Activated CD4-positive, alpha-beta T cell treated with anti-CD3 and anti-CD28 coated beads for 36 hours (primary cell): ENCODE data around the gene CSRNP2. TPM values are rescaled to one million over a fixed set of nuclear protein-coding genes. Genes with fewer than 3 reads are reported as not detected.
A peak's percentile ranks its signal among the peaks of the same experiment; 100 is the strongest.

Experiments used
- ATAC-seq: fragments of 200-7000 bp; cut with Tn5 transposase; one replicate; pipeline ENCODE4 v1.10.0; 2021; ENCODE audit warnings: mild to moderate bottlenecking, moderate library complexity
- CTCF ChIA-PET: fragments of 350-600 bp; sonication (Branson Sonifier 250); formaldehyde crosslinking; loops from one replicate; lab custom pipeline; 2021; ENCODE audit warnings: antibody characterized with exemption; lab: Charles Lee
- POLR2A ChIA-PET: fragments of 350-600 bp; sonication (Branson Sonifier 250); formaldehyde crosslinking; loops from one replicate; lab custom pipeline; 2021; ENCODE audit warnings: antibody characterized with exemption, inconsistent platforms; lab: Charles Lee
- DNase-seq: peaks from one replicate; pipeline ENCODE4 v3.0.0-alpha.2; 2020
- H3K27ac Mint-ChIP-seq: one replicate; pipeline ENCODE4 v1.8.0; 2021; ENCODE audit warnings: mixed read lengths
- H3K27me3 Mint-ChIP-seq: one replicate; pipeline ENCODE4 v1.8.0; 2021; ENCODE audit warnings: mixed read lengths
- H3K36me3 Mint-ChIP-seq: one replicate; pipeline ENCODE4 v1.8.0; 2021; ENCODE audit warnings: low read depth, mixed read lengths
- H3K4me1 Mint-ChIP-seq: one replicate; pipeline ENCODE4 v1.8.0; 2021; ENCODE audit warnings: mixed read lengths
- H3K4me3 Mint-ChIP-seq: one replicate; pipeline ENCODE4 v1.8.0; 2021; ENCODE audit warnings: mild to moderate bottlenecking, moderate library complexity, mixed read lengths
- H3K9me3 Mint-ChIP-seq: one replicate; pipeline ENCODE4 v1.8.0; 2021; ENCODE audit warnings: low read depth, mixed read lengths
- intact Hi-C, 2 experiments: fragments of 100-400 bp; cut with DNase I in 1 of 2; cut with micrococcal nuclease in 1 of 2; formaldehyde crosslinking; loops; one replicate each; pipeline versions ENCODE4 v1.14.2 to v1.15.1; 2022 to 2024; cut with DNase I, micrococcal nuclease
- total RNA-seq, 2 experiments: library from RNA; stranded (reverse); gene quantifications; one replicate each; pipeline ENCODE4 v1.2.3, GENCODE V29; 2021

The CSRNP2 gene, protein sequence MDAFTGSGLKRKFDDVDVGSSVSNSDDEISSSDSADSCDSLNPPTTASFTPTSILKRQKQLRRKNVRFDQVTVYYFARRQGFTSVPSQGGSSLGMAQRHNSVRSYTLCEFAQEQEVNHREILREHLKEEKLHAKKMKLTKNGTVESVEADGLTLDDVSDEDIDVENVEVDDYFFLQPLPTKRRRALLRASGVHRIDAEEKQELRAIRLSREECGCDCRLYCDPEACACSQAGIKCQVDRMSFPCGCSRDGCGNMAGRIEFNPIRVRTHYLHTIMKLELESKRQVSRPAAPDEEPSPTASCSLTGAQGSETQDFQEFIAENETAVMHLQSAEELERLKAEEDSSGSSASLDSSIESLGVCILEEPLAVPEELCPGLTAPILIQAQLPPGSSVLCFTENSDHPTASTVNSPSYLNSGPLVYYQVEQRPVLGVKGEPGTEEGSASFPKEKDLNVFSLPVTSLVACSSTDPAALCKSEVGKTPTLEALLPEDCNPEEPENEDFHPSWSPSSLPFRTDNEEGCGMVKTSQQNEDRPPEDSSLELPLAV
- total RNA-seq, result 10 to 100 TPM; 12.8 to 13.6 TPM

DNA sequence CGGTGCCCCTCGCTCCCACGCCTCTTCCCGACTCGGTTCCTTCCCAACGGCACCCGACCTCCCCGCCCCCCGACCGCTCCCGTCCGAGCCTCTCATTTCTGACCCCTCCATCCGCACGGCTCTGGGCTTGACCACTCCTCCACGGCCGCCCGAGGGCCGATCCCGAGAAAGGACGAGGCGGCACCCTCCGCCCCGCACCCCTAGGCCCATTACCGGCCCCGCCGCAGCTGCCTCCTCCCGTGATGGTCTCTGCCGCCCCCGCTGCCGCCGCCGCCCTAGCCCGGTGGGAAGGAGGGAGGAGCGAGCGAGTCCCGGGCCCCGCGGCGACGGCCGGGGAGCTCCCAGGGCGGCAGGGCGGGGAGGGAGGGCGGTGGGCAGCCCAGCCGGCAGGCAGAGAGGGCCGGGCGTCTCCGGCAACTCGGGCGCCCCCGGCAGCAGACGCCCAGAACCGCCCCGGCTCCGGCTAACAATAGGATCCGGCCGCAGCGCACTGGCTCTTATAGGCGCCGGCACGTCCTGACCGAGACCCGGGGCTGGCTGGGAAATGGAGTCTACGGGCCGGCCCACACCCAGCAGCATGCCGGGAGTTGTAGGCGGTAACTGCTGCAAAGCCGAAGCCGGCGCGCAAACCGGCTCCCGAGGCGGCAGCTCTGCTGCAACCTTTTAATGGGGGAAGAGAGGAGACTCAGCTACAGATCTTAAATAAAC lies at the start of gene CSRNP2:
TSS of gene CSRNP2 (minus strand) at position 471 of the 708 bp plus-strand sequence. CDS start 7,035 bp downstream, outside the sequence.
- Mint-ChIP-seq H3K4me1 (peaks cover 46% of the 10 kb centered on the region), H3K4me3 (peak within 1 kb of the TSS; percentile 95), H3K36me3 (peaks cover 15% of the 10 kb centered on the region), H3K9me3 (no peaks in the 10 kb centered on the region), H3K27ac (peak within 1 kb of the TSS; percentile 86), H3K27me3 (no peaks in the 10 kb centered on the region)
- POLR2A ChIA-PET, result interaction anchor here (0.6 to 2.4 kb wide), 10 partner anchors 9 to 937 kb away, joined by 3 to 7 read pairs (median 4); partner anchors contain the start of genes DAZAP2 and SLC11A2
- CTCF ChIA-PET, result interaction anchor here (0.6 to 1.4 kb wide), 7 partner anchors 11 to 1760 kb away, joined by 3 to 7 read pairs (median 3); partner anchors contain the start of genes POU6F1 and TROAP
- ATAC-seq, result peak; percentile 99
- intact Hi-C loops, result loop anchor here (1.0 to 2.0 kb wide), 10 partner anchors 35 to 683 kb away; partner anchors contain the start of genes DAZAP2 (in 2 of the 2), LETMD1 (in 2 of the 2), SLC11A2 (in 2 of the 2) and TFCP2 (in 2 of the 2)
- DNase-seq, result peak; percentile 97

DNA sequence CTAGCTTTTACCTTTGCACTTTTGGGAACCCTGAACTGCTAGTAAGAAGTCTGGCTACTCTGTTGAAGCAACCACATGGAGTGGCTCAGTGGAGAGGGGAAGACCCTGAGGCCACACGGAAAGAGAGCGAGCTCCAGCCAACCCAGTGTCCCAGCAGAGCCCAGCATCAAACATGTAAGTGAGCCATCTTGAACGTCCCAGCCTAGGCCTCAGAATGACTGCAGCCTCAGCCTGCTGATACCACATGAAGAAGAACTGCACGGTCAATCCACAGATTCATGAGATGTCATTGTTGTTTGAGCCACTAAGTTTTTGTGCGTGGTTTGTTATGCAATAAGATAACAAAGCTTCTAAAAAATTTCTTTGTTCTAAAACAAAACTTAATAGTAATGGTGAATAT lies 49.3 kb upstream of the CSRNP2 start:
- DNase-seq (no peak), ATAC-seq (no peak)
- Mint-ChIP-seq H3K27me3 (no peaks in the 10 kb centered on the region), H3K9me3 (no peaks in the 10 kb centered on the region), H3K27ac (no peak overlapping the region), H3K4me3 (no peak overlapping the region), H3K36me3 (peaks cover 3% of the 10 kb centered on the region), H3K4me1 (peaks cover 8% of the 10 kb centered on the region)
- intact Hi-C loops, result no loop called here
- CTCF ChIA-PET, result interaction anchor here (0.6 kb wide), 2 partner anchors 125 to 458 kb away, joined by 3 read pairs; no protein-coding TSS in a partner anchor
- POLR2A ChIA-PET, result no interaction called here

DNA sequence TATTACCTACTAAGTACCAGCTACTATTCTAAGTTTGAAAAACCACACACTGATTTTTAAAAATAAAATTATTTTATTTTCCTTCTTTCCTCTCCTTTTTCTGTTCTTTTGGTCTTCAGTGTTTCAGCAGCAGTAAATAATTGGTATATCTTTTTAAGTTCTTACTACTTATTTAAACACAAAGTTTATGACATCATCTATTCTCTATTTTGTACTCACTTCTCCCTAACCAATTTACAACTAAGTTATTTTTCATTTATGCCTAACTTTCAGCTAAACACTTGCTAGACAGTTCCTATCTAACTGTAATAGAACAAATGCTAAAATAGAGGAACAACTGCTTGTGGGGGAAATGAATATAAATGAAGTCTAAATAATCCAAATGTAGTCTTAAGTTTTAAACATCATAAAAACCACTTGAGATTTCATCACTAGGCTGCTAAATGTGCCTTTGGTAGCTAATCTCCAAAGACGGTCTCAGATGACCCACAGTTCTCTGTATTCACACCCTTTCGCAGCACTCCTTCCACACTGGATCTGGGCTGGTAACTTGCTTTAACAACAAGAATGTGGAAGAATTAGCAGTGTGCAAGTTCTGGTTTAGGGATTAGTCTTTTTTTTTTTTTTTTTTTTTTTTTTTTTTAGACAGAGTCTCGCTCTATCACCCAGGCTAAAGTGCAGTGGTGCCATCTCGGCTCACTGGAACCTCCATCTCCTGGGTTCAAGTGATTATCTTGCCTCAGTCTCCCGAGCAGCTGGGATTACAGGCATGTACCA lies 48.5 kb upstream of the CSRNP2 start:
- no peak overlapping the region for H3K27ac Mint-ChIP-seq
- peaks cover 3% of the 10 kb centered on the region for H3K36me3 Mint-ChIP-seq
- H3K27me3 Mint-ChIP-seq, result no peaks in the 10 kb centered on the region
- ChIA-PET CTCF (interaction anchor here (0.6 kb wide), 2 partner anchors 124 to 458 kb away, joined by 3 read pairs; no protein-coding TSS in a partner anchor), POLR2A (interaction anchor here (0.6 kb wide), 2 partner anchors 45 to 101 kb away, joined by 5 to 15 read pairs; no protein-coding TSS in a partner anchor)
- ATAC-seq, result no peak
- peaks cover 11% of the 10 kb centered on the region for H3K4me1 Mint-ChIP-seq
- H3K4me3 Mint-ChIP-seq, result no peak overlapping the region
- DNase-seq, result no peak
- intact Hi-C loops, result no loop called here
- H3K9me3 Mint-ChIP-seq, result no peaks in the 10 kb centered on the region

DNA sequence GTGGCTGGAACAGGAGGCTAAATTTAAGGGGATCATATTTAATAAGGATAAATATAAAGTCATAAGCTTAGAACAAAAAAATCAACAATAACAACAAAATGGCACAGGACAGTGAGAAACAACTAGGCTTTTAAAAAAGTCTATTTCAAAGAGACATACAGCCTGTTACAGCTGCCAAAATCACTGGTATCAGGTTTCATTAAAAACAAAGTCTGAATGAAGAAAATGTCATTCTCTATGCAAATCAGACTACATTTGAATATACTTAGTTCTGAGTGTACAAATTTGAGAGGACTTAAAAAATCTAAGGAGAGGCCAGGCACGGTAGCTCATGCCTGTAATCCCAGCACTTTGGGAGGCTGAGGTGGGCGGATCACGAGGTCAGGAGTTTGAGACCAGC lies 45.5 kb upstream of the CSRNP2 start:
- CTCF ChIA-PET, result interaction anchor here (0.6 to 0.9 kb wide), 2 partner anchors 117 to 212 kb away, joined by 3 read pairs; no protein-coding TSS in a partner anchor
- H3K27ac Mint-ChIP-seq, result no peak overlapping the region
- ATAC-seq, result no peak
- no peak for DNase-seq
- no peaks in the 10 kb centered on the region for H3K27me3 Mint-ChIP-seq
- no peak overlapping the region for H3K4me3 Mint-ChIP-seq
- intact Hi-C loops, result no loop called here
- POLR2A ChIA-PET, result no interaction called here
- H3K4me1 Mint-ChIP-seq, result peaks cover 10% of the 10 kb centered on the region
- no peaks in the 10 kb centered on the region for H3K9me3 Mint-ChIP-seq
- H3K36me3 Mint-ChIP-seq, result peaks cover 9% of the 10 kb centered on the region

DNA sequence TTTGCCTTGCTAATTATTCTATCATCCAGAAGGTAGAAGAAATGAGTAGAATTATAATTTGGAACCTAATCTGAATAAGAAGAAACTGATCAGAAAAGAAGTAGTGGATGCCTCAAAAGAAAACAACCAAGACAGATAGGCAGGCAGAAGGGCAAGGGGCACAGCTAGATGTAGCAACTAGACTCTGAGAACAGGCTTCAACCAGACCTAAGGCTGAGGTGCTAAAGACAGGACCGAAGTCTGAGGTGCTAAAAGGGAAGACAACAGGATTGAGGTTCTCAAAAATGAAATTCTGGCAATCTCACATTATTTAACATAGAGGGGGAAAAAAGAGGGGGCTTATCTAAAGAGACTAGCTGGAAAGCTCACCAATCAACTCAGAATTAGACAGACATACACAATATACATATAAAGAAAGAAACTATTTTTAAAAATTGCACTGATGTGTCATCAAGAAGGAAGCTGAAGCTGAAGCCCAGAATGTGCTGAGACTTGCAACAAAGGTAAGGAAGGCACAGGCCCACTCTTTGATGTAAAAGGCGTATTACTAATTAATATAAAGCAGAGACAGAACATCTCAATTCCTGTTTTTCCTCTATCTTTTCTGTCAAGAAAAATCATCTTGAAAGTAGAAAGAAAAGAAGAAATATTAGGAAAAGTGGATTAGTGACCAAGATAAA lies 43.8 kb upstream of the CSRNP2 start:
- H3K27me3 Mint-ChIP-seq, result no peaks in the 10 kb centered on the region
- POLR2A ChIA-PET, result no interaction called here
- CTCF ChIA-PET, result interaction anchor here (0.9 to 1.2 kb wide), 2 partner anchors 75 to 214 kb away, joined by 3 to 5 read pairs; no protein-coding TSS in a partner anchor

DNA sequence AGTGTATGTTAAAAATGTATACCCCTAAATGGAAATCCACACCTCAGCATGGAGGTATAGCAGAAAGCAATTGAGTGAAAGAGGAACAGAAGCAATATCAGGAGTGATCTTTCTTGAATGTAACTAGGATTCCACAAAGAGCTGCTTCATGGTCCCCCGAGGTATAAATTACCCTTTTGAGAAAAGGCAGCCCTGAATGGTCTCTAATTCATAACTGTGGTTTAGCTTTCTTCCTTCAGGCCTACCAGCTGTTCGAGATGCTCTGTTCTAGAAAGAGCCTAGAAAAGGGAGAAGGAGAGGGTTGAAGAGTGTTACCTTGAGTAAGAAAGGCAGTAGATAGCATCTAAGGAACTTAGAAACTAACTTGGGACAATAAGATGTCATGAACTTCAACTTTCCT lies 42.9 kb upstream of the CSRNP2 start:
- H3K27me3 Mint-ChIP-seq, result no peaks in the 10 kb centered on the region
- POLR2A ChIA-PET, result no interaction called here
- DNase-seq (no peak), ATAC-seq (no peak)
- intact Hi-C loops, result no loop called here
- no peak overlapping the region for H3K4me3 Mint-ChIP-seq
- no peak overlapping the region for H3K27ac Mint-ChIP-seq
- H3K36me3 Mint-ChIP-seq, result peaks cover 7% of the 10 kb centered on the region
- H3K4me1 Mint-ChIP-seq, result peaks cover 4% of the 10 kb centered on the region
- no peaks in the 10 kb centered on the region for H3K9me3 Mint-ChIP-seq
- CTCF ChIA-PET, result interaction anchor here (0.5 to 1.2 kb wide), 4 partner anchors 75 to 361 kb away, joined by 3 to 5 read pairs (median 3); no protein-coding TSS in a partner anchor

More for the DNA sequence above, 43.8 kb upstream of the CSRNP2 start:
- Mint-ChIP-seq H3K27ac (no peak overlapping the region), H3K4me3 (no peak overlapping the region), H3K36me3 (peaks cover 7% of the 10 kb centered on the region), H3K9me3 (no peaks in the 10 kb centered on the region), H3K4me1 (peaks cover 9% of the 10 kb centered on the region)
- DNase-seq, result no peak
- intact Hi-C loops, result no loop called here
- no peak for ATAC-seq

DNA sequence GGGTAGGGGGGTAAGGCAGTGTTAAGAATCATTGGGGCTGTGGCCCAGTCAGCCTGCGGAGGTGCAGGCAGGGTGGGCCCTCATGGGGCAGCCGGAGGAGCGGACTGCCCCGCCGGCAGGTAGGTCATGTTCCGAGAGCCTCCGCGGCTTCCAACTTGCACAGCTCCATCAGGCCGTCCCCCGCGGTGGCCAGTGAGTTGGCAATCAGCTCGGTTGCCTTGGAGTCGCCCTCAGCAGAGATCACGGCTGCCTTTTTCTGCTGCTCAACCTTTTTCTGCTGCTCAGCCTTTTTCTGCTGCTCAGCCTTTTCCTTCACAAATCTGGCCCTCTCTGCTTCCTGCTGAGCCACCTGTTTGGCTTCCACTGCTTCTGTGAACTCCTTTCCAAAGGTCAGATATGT lies 41.1 kb upstream of the CSRNP2 start:
- DNase-seq, result no peak
- no peak for ATAC-seq
- Mint-ChIP-seq H3K4me1 (peaks cover 4% of the 10 kb centered on the region), H3K9me3 (no peaks in the 10 kb centered on the region), H3K4me3 (no peak overlapping the region), H3K36me3 (peaks cover 7% of the 10 kb centered on the region), H3K27ac (no peak overlapping the region), H3K27me3 (no peaks in the 10 kb centered on the region)
- ChIA-PET POLR2A (no interaction called here), CTCF (no interaction called here)
- intact Hi-C loops, result no loop called here

DNA sequence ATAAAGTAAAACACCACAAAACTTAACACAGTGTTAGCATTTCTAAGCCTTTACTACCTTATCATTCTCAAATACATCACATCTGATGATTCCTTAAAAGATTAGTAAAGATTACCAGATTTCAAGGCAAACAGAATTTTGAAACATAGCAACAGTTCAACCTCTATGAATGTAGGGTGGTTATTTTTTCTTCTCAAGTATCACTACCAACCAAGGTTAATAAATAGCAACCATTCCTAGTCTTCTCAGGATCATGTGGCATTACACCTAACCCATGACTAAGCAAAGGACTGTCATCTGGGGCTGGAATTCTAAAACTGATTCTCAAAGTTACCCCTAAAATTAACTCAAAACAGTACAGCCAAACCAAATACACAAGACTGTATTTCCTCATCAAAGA lies 39.4 kb upstream of the CSRNP2 start:
- ATAC-seq (no peak), DNase-seq (no peak)
- H3K27me3 Mint-ChIP-seq, result no peaks in the 10 kb centered on the region
- no peak overlapping the region for H3K4me3 Mint-ChIP-seq
- ChIA-PET POLR2A (no interaction called here), CTCF (no interaction called here)
- H3K36me3 Mint-ChIP-seq, result peaks cover 14% of the 10 kb centered on the region
- no peak overlapping the region for H3K27ac Mint-ChIP-seq
- intact Hi-C loops, result no loop called here
- peaks cover 4% of the 10 kb centered on the region for H3K4me1 Mint-ChIP-seq
- H3K9me3 Mint-ChIP-seq, result no peaks in the 10 kb centered on the region

DNA sequence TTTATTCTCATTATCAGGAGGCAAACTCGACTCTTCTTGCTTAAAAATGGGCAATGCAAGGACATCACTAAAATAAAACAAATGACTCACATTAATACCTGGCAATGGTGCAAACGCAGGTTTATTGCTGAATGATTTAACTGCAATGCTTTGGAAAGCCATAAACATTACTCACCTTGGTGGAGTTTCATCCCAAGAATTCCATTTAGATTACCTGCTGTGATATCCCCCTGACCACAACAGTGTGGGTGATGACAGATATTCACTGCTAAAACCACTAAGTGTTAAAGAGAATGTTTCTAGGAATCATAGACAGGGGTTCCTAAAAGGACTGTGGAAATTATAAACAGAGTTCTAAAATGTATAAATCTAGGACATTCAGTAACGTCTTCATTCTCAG lies 35.3 kb upstream of the CSRNP2 start:
- peaks cover 29% of the 10 kb centered on the region for H3K36me3 Mint-ChIP-seq
- H3K27me3 Mint-ChIP-seq, result no peaks in the 10 kb centered on the region
- no peak overlapping the region for H3K4me3 Mint-ChIP-seq
- POLR2A ChIA-PET, result interaction anchor here (0.7 kb wide), 1 partner anchor 43 kb away, joined by 3 read pairs; no protein-coding TSS in a partner anchor
- CTCF ChIA-PET, result no interaction called here
- ATAC-seq, result no peak
- no peak overlapping the region for H3K27ac Mint-ChIP-seq
- no peaks in the 10 kb centered on the region for H3K9me3 Mint-ChIP-seq
- intact Hi-C loops, result no loop called here
- DNase-seq, result no peak
- no peaks in the 10 kb centered on the region for H3K4me1 Mint-ChIP-seq

DNA sequence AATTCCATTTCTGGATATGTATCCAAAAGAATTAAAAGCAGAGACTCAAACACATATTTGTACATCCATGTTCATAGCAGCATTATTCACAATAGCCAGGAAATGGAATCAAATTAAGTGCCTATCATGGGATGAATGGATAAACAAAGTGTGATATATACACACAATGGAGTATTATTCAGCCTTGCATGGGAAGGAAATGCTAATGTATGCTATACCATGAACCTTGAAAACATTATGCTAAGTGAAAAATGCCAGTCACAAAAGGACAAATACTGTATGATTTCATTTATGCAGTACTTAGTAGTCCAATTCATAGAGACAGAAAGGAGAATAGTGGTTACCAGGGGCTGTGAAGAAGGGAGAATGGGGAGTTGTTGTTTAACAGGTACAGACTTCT lies 32.1 kb upstream of the CSRNP2 start:
- Mint-ChIP-seq H3K4me1 (no peaks in the 10 kb centered on the region), H3K4me3 (no peak overlapping the region), H3K27ac (no peak overlapping the region), H3K27me3 (no peaks in the 10 kb centered on the region), H3K36me3 (peaks cover 42% of the 10 kb centered on the region), H3K9me3 (no peaks in the 10 kb centered on the region)
- ATAC-seq, result no peak
- CTCF ChIA-PET, result no interaction called here
- POLR2A ChIA-PET, result no interaction called here
- intact Hi-C loops, result no loop called here
- DNase-seq, result no peak
